ENCODE measurements around the gene COX20.

DNA sequence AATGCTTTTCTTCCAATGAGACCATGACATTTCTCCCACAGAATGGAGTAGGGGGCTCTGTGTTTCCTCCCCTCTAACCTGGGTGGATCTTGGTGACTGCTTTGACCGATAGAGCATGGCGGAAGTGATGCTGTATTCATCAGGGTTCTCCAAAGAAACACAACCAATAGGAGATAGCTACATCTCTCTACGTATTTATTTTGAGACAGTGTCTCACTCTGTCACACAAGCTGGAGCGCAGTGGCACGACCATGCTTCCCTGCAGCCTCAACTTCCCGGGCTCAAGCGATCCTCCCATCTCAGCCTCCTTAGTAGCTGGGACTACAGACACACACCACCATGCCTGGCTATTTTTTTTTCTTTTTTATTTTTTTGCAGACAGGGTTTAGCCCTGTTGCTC lies 58.4 kb downstream of the COX20 start:
- TF ChIP-seq SUZ12 (IDR thresholded peaks at IDR 0.05; ENCODE audit: extremely low read depth, insufficient read depth, insufficient read length): no peak
- TF ChIP-seq YY1 (IDR thresholded peaks at IDR 0.05; ENCODE audit: insufficient read depth, insufficient read length): no peak
- no peak for TF ChIP-seq ZNF274 (IDR thresholded peaks at IDR 0.05; ENCODE audit: low read depth, low read length)
